Fibroblast of the aortic adventitia (primary cell): ENCODE measurements around the gene DAAM2. TPM values are rescaled to one million over a fixed set of nuclear protein-coding genes. Genes with fewer than 3 reads are reported as not detected.

ENCODE experiments used
- DNase-seq: peaks from one replicate; pipeline ENCODE4 v3.0.0-alpha.2; 2010; ENCODE audit warnings: low read depth
- H3K4me3 ChIP-seq: 2 replicates; pipeline ENCODE4 v1.5.1; 2011; ENCODE audit warnings: low read depth, mild to moderate bottlenecking, control low read depth, low read length, moderate library complexity
- total RNA-seq: library from RNA; depleted of rRNA; stranded (reverse); fragments of >200 nt; gene quantifications from 2 replicates; pipeline ENCODE4 v1.2.3, GENCODE V29; 2012; ENCODE audit warnings: low replicate concordance
- TF ChIP-seq, protein P1 (sequence below): IDR thresholded peaks from 2 replicates; pipeline ENCODE4 v1.5.1; 2011; ENCODE audit warnings: mild to moderate bottlenecking, low read length, control low read depth, inconsistent platforms; ENCODE audit not compliant: insufficient read depth

The DAAM2 gene
- total RNA-seq, 1 donor: 3.4 TPM

DNA sequence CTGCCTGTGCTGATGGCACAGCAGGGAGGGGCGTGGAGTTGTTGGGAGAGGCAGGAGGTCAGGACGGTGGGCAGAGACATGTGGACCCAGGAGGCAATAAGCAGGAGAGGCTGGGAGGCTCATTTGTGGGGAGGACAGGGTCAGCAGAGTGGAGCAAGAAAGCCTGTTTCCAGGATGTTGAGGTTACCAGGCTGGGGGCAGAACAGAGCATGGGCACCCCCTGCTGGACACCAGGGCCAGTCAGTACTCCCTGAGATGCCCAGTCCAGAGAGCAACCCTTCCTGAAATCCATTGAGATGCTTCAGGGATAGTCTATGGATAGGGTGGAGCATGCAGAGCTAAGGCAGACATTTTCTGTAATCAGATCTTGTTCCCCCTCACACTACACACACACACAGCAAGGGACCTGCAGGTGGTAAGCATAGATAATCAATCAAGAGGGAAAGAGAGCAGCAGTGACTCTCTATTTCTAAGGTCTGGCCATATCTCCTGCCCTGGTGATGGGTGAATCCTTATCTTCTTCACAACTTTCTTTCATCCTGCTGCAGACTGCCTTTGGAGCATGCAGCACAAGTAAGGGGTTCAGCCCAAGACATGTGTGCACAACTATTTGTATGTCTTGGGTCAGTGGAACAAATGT is 100.4 kb downstream of the DAAM2 start:
- peak; percentile 81 for DNase-seq
- no peak overlapping the region for H3K4me3 ChIP-seq
- TF ChIP-seq, protein P1, sequence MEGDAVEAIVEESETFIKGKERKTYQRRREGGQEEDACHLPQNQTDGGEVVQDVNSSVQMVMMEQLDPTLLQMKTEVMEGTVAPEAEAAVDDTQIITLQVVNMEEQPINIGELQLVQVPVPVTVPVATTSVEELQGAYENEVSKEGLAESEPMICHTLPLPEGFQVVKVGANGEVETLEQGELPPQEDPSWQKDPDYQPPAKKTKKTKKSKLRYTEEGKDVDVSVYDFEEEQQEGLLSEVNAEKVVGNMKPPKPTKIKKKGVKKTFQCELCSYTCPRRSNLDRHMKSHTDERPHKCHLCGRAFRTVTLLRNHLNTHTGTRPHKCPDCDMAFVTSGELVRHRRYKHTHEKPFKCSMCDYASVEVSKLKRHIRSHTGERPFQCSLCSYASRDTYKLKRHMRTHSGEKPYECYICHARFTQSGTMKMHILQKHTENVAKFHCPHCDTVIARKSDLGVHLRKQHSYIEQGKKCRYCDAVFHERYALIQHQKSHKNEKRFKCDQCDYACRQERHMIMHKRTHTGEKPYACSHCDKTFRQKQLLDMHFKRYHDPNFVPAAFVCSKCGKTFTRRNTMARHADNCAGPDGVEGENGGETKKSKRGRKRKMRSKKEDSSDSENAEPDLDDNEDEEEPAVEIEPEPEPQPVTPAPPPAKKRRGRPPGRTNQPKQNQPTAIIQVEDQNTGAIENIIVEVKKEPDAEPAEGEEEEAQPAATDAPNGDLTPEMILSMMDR: peak; percentile 94

DNA sequence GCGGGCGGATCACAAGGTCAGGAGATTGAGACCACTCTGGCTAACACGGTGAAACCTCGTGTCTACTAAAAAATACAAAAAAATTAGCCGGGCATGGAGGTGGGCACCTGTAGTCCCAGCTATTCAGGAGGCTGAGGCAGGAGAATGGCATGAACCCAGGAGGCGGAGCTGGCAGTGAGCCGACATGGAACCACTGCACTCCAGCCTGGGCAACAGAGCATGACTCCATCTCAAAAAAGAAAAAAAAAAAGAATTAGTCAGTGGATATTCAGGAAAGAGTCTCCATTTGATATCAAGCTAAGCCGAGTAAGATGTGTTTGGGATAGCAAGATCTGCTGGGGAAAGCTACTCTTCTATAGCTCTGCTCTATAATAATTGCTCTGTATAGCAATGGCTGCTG is 101.1 kb downstream of the DAAM2 start:
- H3K4me3 ChIP-seq: no peak overlapping the region
- TF ChIP-seq, protein P1: no peak
- no peak for DNase-seq

DNA sequence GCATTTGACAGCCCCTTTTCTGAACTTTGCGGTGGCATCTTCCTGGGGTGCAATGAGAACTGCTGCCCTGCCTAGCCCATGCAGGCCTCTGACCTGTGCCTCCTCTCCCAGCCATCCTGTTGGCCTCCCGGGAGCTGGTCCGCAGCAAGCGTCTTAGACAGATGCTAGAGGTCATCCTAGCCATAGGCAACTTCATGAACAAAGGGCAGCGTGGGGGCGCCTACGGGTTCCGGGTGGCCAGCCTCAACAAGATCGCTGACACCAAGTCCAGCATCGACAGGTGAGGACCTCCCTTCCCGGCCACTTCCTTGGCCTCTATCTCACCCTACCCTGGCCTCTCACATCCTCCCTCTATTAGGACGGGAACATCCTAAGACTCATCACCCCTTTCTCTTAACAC is 104.5 kb downstream of the DAAM2 start:
- H3K4me3 ChIP-seq: no peak overlapping the region
- no peak for DNase-seq
- TF ChIP-seq, protein P1: no peak

DNA sequence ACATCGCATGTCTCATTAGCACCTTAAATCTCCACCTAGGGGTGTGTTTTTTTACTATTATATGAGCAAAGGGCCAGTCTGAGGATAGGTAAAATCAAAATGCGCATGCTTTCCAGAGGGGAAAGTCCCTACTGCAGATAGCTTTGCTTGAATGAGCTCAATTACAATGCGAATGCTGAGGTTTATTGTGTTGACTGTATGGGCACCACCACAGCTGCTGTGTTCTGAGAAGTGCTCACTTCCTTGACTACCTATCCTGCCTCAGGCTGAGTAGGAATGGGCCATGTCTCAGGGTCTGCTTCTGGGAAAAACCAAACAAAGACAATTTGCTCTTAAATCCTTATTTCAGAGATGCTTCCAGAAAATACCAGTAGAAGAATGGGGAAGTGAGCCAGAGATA is 105.5 kb downstream of the DAAM2 start:
- no peak overlapping the region for H3K4me3 ChIP-seq
- TF ChIP-seq, protein P1: no peak
- DNase-seq: no peak

DNA sequence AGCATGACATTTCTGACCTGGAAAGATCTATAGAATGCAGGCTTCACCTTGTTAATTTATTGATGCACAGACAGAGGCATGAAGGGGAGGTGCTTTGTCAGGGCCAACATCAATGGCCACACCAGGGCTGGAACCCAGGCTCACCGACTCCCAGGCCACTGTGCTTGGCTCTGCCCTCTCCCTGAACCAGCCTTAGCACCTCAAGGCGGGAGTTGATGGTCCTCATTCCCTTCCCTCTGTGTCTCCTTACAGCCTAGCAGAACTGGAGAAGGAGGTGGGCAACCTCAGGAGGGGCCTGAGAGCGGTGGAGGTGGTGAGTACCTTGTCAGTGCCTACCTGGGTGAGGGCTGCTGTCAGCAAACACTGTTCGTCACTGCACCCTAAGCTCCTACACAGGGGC is 106.4 kb downstream of the DAAM2 start:
- H3K4me3 ChIP-seq: no peak overlapping the region
- no peak for DNase-seq
- TF ChIP-seq, protein P1: no peak

DNA sequence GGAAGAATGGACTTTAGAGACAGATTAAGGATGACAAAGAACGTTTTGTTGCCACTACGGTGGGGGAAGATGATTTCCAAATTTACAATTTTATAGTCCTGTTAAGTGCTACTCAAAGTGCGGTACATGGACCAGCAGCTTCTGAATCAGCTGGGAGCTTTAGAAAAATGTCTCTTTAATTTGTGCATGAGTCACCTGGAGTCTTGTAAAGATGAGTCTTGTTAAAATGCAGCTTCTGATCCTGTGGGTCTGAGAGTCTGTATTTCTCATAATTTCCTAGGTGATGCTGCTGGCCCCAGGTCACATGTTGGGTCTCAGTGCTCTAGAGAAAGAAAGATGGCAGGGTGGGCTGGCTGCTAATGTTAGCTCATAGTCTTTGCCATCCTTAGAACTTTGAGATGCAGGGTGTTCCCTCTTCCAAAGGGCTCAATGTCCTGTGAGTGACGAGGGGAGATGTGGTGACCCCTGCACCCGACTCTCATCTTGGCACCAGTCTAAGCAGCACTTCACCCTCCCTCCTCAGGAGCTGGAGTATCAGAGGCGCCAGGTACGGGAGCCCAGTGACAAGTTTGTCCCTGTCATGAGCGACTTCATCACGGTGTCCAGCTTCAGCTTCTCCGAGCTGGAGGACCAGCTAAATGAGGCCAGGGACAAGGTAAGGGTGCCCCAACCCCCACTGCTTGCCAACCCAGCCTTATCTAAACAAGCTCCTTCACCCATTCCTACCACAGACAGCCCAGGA is 107.5 kb downstream of the DAAM2 start:
- no peak for DNase-seq
- TF ChIP-seq, protein P1: no peak
- no peak overlapping the region for H3K4me3 ChIP-seq
